Glutamatergic neuron (in vitro differentiated cells): ENCODE measurements around the gene VAMP8. TPM values are rescaled to one million over a fixed set of nuclear protein-coding genes. Genes with fewer than 3 reads are reported as not detected.
"Not testable (repeated sequence)": the region's sequence is repeated elsewhere in the genome, so short reads cannot be mapped to it uniquely, and the experiment has no call there.

Source experiments
- DNase-seq: peaks from one replicate; pipeline ENCODE4 v3.0.0; 2022
- H3K27ac Mint-ChIP-seq: one replicate; pipeline ENCODE4 v1.8.0; 2020; ENCODE audit warnings: mild to moderate bottlenecking, mixed read lengths, inconsistent platforms; ENCODE audit not compliant: unreplicated experiment
- H3K27me3 Mint-ChIP-seq: one replicate; pipeline ENCODE4 v1.8.0; 2020; ENCODE audit warnings: mild to moderate bottlenecking, moderate library complexity, mixed read lengths, inconsistent platforms; ENCODE audit not compliant: unreplicated experiment
- H3K36me3 Mint-ChIP-seq: one replicate; pipeline ENCODE4 v1.8.0; 2020; ENCODE audit warnings: mild to moderate bottlenecking, mixed read lengths, inconsistent platforms; ENCODE audit not compliant: unreplicated experiment
- H3K4me1 Mint-ChIP-seq: one replicate; pipeline ENCODE4 v1.8.0; 2020; ENCODE audit warnings: mild to moderate bottlenecking, low read depth, mixed read lengths, inconsistent platforms; ENCODE audit not compliant: unreplicated experiment
- H3K4me3 Mint-ChIP-seq: one replicate; pipeline ENCODE4 v1.8.0; 2020; ENCODE audit warnings: mild to moderate bottlenecking, mixed read lengths, inconsistent platforms; ENCODE audit not compliant: unreplicated experiment
- H3K9me3 Mint-ChIP-seq: one replicate; pipeline ENCODE4 v1.8.0; 2020; ENCODE audit warnings: mild to moderate bottlenecking, moderate library complexity, mixed read lengths, inconsistent platforms; ENCODE audit not compliant: unreplicated experiment
- CTCF ChIP-seq: fragments of 200-600 bp; sonication (generic); IDR thresholded peaks from one replicate; pipeline ENCODE4 v1.5.0; 2021; ENCODE audit not compliant: partially characterized antibody, unreplicated experiment
- total RNA-seq: library from RNA; stranded (reverse); fragmentation: NEBNext Ultra II Directional; extraction: Animal tissue kit (Norgen Biotek cat#: 25700); gene quantifications from one replicate; pipeline ENCODE4 v1.2.1, GENCODE V29; 2021; ENCODE audit not compliant: unreplicated experiment

The VAMP8 gene
- total RNA-seq, 1 donor from 2014 or later, result 0.78 TPM

- Mint-ChIP-seq H3K27me3 (peaks cover 4% of the 10 kb centered on the region), H3K36me3 (no peaks in the 10 kb centered on the region), H3K27ac (no peak overlapping the region), H3K4me1 (peaks cover 9% of the 10 kb centered on the region), H3K4me3 (peak overlapping the region; percentile 25), H3K9me3 (peaks cover 7% of the 10 kb centered on the region)
- no peak for DNase-seq
- TF ChIP-seq CTCF, result no peak
These were observed 36.5 kb downstream of the VAMP8 start for GRCh38 chr2:85613717-85614515.

GRCh38 chr2:85614757-85615156 is 37.4 kb downstream of the VAMP8 start:
- Mint-ChIP-seq H3K4me1 (peaks cover 10% of the 10 kb centered on the region), H3K4me3 (peak overlapping the region; percentile 34)
- not testable (repeated sequence) for H3K9me3 Mint-ChIP-seq, H3K27ac Mint-ChIP-seq, H3K27me3 Mint-ChIP-seq, H3K36me3 Mint-ChIP-seq, DNase-seq

- no peaks in the 10 kb centered on the region for H3K36me3 Mint-ChIP-seq
- H3K4me3 Mint-ChIP-seq, result no peak overlapping the region
- H3K27ac Mint-ChIP-seq, result peak overlapping the region; percentile 87
- TF ChIP-seq CTCF, result no peak
- no peak for DNase-seq
- H3K4me1 Mint-ChIP-seq, result peaks cover 8% of the 10 kb centered on the region
- peaks cover 5% of the 10 kb centered on the region for H3K27me3 Mint-ChIP-seq
- peaks cover 7% of the 10 kb centered on the region for H3K9me3 Mint-ChIP-seq
These were observed 38.0 kb downstream of the VAMP8 start for GRCh38 chr2:85615413-85615728.

GRCh38 chr2:85617723-85618122 is 40.3 kb downstream of the VAMP8 start:
- not testable (repeated sequence) for H3K9me3 Mint-ChIP-seq, H3K36me3 Mint-ChIP-seq, H3K27ac Mint-ChIP-seq, H3K27me3 Mint-ChIP-seq, DNase-seq, H3K4me1 Mint-ChIP-seq
- peak overlapping the region; percentile 92 for H3K4me3 Mint-ChIP-seq

DNA sequence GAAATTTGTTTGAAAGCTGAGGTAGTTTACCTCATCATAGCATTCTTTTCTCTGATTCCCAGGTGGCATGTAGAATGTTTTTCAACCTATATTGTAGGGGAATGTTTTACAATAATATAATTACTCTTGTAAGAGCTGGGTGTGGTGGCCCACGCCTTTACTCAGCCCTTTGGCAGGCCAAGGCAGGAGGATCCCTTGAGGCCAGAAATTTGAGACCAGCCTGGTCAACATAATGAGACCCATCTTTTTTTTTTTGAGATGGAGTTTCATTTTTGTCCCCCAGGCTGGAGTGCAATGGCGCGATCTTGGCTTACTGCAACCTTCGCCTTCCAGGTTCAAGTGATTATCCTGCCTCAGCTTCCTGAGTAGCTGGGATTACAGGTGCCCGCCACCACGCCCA is 42.2 kb downstream of the VAMP8 start:
- H3K9me3 Mint-ChIP-seq, result peaks cover 4% of the 10 kb centered on the region
- DNase-seq, result no peak
- H3K4me3 Mint-ChIP-seq, result no peak overlapping the region
- no peaks in the 10 kb centered on the region for H3K36me3 Mint-ChIP-seq
- H3K27me3 Mint-ChIP-seq, result peaks cover 6% of the 10 kb centered on the region
- no peak for TF ChIP-seq CTCF
- H3K4me1 Mint-ChIP-seq, result peaks cover 7% of the 10 kb centered on the region
- H3K27ac Mint-ChIP-seq, result no peak overlapping the region

DNA sequence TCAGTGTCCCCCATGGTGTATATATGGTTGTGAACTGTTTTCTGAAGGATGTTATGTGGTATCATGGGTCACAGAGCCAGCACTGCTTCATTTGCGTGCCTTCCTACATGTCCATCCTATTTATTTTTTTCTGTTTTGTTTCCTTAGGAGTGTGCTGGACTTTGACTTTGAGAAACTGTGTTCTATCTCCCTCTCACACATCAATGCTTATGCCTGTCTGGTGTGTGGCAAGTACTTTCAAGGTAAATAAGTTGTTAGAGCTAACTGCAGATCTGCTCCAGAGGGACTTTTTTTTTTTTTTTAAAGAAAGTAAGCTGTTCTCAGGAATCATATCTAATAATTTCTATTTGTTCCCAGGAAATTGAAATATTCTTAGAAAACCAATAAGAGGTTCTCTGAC is 44.0 kb downstream of the VAMP8 start:
- no peak overlapping the region for H3K4me3 Mint-ChIP-seq
- H3K9me3 Mint-ChIP-seq, result no peaks in the 10 kb centered on the region
- peaks cover 4% of the 10 kb centered on the region for H3K27me3 Mint-ChIP-seq
- H3K4me1 Mint-ChIP-seq, result peaks cover 7% of the 10 kb centered on the region
- TF ChIP-seq CTCF, result no peak
- no peaks in the 10 kb centered on the region for H3K36me3 Mint-ChIP-seq
- H3K27ac Mint-ChIP-seq, result no peak overlapping the region
- no peak for DNase-seq
